ENCODE measurements around the gene SAMD4B. TPM values are rescaled to one million over a fixed set of nuclear protein-coding genes. Genes with fewer than 3 reads are reported as not detected.

SAMD4B gene
- total and polyA plus RNA-seq, 10 donors: 26.7 to 108 (median 80.9) TPM

DNA sequence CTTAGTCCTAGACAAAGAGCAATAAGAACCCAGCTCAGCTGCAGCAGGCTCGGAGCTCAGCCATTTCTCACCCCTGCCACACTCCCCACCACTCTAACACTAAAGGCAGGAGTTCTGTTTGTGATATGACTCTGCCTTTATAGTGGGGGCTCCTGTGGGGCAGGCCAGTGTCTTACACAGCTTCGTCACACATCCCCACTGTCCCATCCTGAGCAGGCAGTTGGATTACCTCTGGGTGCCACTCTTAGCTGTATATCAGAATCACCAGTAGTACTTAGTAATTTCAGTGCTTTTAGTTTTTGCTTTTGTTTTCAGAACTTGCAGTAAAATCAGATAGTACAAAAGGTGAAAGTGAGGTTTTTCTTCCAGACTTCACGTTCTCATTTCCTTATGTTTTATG is 16.8 kb downstream of the SAMD4B start:
- H3K27ac ChIP-seq: no peak overlapping the region
- H3K4me1 ChIP-seq: peaks cover 4 to 24% (median 18%) of the 10 kb centered on the region in 6 donors
- H3K4me3 ChIP-seq: no peak overlapping the region
- TF ChIP-seq POLR2A (IDR thresholded peaks at IDR 0.05) (no peak), CTCF (IDR thresholded peaks at IDR 0.05 in 8 of 11, conservative IDR thresholded peaks at IDR 0.05 in 3 of 11) (no peak), POLR2AphosphoS5 (IDR thresholded peaks at IDR 0.05) (no peak)
- intact Hi-C loops (cut with DNase I; ENCODE audit: low total_unique reads): no loop called here
- H3K27me3 ChIP-seq (replicated peaks in 1 of 7): no peaks in the 10 kb centered on the region
- H3K36me3 ChIP-seq: peaks cover 0 to 100% (median 82%) of the 10 kb centered on the region in 6 donors
- WGBS, 5 donors: 87 to 93% (median 90%) methylated on average over 3 of the region's 3 CpGs
- no peaks in the 10 kb centered on the region for H3K9me3 ChIP-seq
- DNase-seq: no peak

DNA sequence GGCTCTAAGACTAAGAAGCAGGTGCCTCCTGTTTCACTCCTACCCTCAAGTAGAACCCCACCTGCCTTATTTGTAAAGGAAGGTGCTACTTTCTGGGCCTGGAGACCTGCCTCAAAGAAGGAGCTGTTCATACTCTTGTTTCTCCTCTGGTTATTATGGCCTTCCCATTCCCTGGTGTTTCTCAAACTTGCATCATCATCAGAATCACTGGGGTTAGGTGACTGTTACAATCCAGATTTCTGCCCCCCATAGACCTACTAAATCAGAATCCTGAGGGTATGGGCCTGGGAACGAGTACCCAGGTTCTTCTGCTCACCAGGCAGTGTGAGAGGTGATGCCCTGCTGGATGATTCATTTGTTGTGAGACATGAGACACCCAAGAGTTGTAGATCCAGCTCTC is 18.4 kb downstream of the SAMD4B start:
- no peak for TF ChIP-seq POLR2A (IDR thresholded peaks at IDR 0.05)
- no peak for TF ChIP-seq CTCF (IDR thresholded peaks at IDR 0.05 in 8 of 11, conservative IDR thresholded peaks at IDR 0.05 in 3 of 11)
- no peak for TF ChIP-seq POLR2AphosphoS5 (IDR thresholded peaks at IDR 0.05)
- Histone ChIP-seq H3K9me3 (no peaks in the 10 kb centered on the region), H3K4me1 (peaks cover 5 to 34% (median 23%) of the 10 kb centered on the region in 6 donors), H3K27ac (no peak overlapping the region), H3K36me3 (peaks cover 0 to 100% (median 69%) of the 10 kb centered on the region in 6 donors), H3K4me3 (no peak overlapping the region), H3K27me3 (replicated peaks in 1 of 7) (no peaks in the 10 kb centered on the region)
- DNase-seq: no peak
- intact Hi-C loops (cut with DNase I; ENCODE audit: low total_unique reads): no loop called here
- 80 to 100% (median 96%) methylated on average over 1 of the region's 1 CpG for WGBS, 5 donors

DNA sequence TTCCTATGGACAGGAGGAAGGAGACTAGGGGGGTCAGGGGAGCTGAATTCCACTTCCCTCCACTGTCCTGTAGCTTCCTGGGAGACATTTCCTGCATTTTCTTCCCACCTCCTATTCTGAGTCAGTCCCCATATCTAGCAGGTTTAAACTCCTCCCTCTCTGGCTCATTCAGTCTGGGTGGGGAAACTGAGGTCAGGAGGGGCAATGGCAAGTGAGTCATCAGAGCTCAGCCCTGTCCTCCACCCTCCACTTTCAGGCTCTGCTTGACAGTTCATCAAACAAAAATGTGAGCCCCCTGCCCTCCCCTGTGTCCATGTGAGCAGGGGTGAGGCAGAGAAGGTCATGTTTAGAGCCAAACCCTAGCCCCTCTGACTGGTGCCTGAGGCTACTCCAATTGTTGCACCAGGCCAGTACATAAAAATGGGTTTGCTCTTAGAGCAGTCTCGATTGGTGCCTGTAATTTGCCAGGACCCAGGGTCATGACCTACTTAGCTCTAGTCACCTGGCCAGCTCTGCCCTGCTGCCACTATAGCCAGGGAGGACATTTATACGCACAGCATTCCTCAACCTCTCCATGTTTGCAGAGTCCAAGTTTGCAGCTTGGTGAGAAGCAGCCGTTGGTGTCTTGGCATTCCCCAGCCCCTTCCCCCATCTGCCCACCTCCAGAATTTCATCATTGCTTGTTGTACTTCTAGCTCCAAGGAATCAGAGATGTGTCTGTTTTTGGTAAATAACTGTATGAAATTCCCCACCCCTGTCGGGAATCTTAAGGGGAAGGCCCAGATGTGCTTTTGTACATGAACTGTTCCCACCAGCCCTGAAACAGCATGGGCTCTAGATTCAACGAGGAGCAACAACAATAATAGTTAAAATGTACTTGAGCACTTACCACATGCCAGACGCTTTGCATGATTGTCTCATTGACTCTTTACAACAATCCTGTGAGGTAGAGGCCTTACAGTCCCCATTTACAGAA is 20.7 kb downstream of the SAMD4B start:
- Histone ChIP-seq H3K9me3 (no peaks in the 10 kb centered on the region), H3K4me3 (no peak overlapping the region), H3K4me1 (peaks cover 5 to 34% (median 21%) of the 10 kb centered on the region in 6 donors), H3K27ac (peak overlapping the region in 7 of 8 donors; percentile 15 to 86 (median 69)), H3K27me3 (replicated peaks in 1 of 7) (no peaks in the 10 kb centered on the region), H3K36me3 (peaks cover 0 to 100% (median 49%) of the 10 kb centered on the region in 6 donors)
- 56 to 84% (median 83%) methylated on average over 6 of the region's 6 CpGs for WGBS, 5 donors
- TF ChIP-seq POLR2A (IDR thresholded peaks at IDR 0.05) (no peak), POLR2AphosphoS5 (IDR thresholded peaks at IDR 0.05) (no peak), CTCF (IDR thresholded peaks at IDR 0.05 in 8 of 11, conservative IDR thresholded peaks at IDR 0.05 in 3 of 11) (no peak)
- intact Hi-C loops (cut with DNase I; ENCODE audit: low total_unique reads): no loop called here
- no peak for DNase-seq

GRCh38 chr19:39363901-39364457 is 21.8 kb downstream of the SAMD4B start:
- no peak overlapping the region for H3K4me3 ChIP-seq
- peak overlapping the region in 7 of 8 donors; percentile 15 to 86 (median 69) for H3K27ac ChIP-seq
- no peaks in the 10 kb centered on the region for H3K9me3 ChIP-seq
- WGBS, 5 donors: 65 to 83% (median 75%) methylated on average over 5 of the region's 5 CpGs
- H3K36me3 ChIP-seq: peaks cover 0 to 100% (median 41%) of the 10 kb centered on the region in 6 donors
- peaks cover 5 to 39% (median 23%) of the 10 kb centered on the region in 6 donors for H3K4me1 ChIP-seq
- TF ChIP-seq POLR2AphosphoS5 (IDR thresholded peaks at IDR 0.05) (peak in 1 of 3 donors; percentile 22), POLR2A (IDR thresholded peaks at IDR 0.05) (no peak), CTCF (IDR thresholded peaks at IDR 0.05 in 8 of 11, conservative IDR thresholded peaks at IDR 0.05 in 3 of 11) (no peak)
- H3K27me3 ChIP-seq (replicated peaks in 1 of 7): no peaks in the 10 kb centered on the region
- intact Hi-C loops (cut with DNase I; ENCODE audit: low total_unique reads): no loop called here
- DNase-seq: no peak
